Transverse colon (tissue), 4 donors: ENCODE measurements around the gene PKP2. TPM values are rescaled to one million over a fixed set of nuclear protein-coding genes. Genes with fewer than 3 reads are reported as not detected.
"Not testable (repeated sequence)": the region's sequence is repeated elsewhere in the genome, so short reads cannot be mapped to it uniquely, and the experiment has no call there.

Source experiments
- DNase-seq: peaks from one replicate; pipeline ENCODE4 v3.0.0-alpha.2; 2019
- H3K27ac ChIP-seq, 4 donors: fragments of 200-600 bp; sonication (generic); 2 replicates each; pipeline ENCODE4 v1.5.1; 2016 to 2018; ENCODE audit warnings: inconsistent platforms in 4 of 4
- H3K27me3 ChIP-seq: fragments of 200-600 bp; sonication (generic); 2 replicates; pipeline ENCODE4 v1.5.1; 2017; ENCODE audit warnings: inconsistent platforms
- H3K36me3 ChIP-seq, 4 donors: fragments of 200-600 bp; sonication (generic); 2 replicates each; pipeline ENCODE4 v1.5.1; 2017 to 2019; ENCODE audit warnings: inconsistent platforms in 4 of 4
- H3K4me1 ChIP-seq, 4 donors: fragments of 200-600 bp; sonication (generic); 2 replicates each; pipeline ENCODE4 v1.5.1; 2017 to 2020; ENCODE audit warnings: inconsistent platforms in 4 of 4
- H3K4me3 ChIP-seq, 4 donors: fragments of 200-600 bp; sonication (generic); 1 replicate in 1 of 4; 2 replicates in 3 of 4; pipeline versions ENCODE4 v1.5.1 to v1.6.1; 2017 to 2019; ENCODE audit warnings: inconsistent platforms in 4 of 4
- H3K9me3 ChIP-seq, 2 donors: fragments of 200-600 bp; sonication (generic); 2 replicates each; pipeline ENCODE4 v1.5.1; 2017 to 2019; ENCODE audit warnings: inconsistent platforms in 2 of 2
- CTCF ChIP-seq, 5 experiments: fragments of 200-600 bp in 3 of 5; fragments of 450-650 bp in 2 of 5; sonication (generic) in 3 of 5; IDR thresholded peaks; 1 replicate in 2 of 5; 2 replicates in 3 of 5; pipeline ENCODE4 v1.5.1; 2016 to 2017; ENCODE audit warnings: antibody characterized with exemption in 5 of 5, inconsistent platforms in 3 of 5, mild to moderate bottlenecking in 2 of 5, moderate library complexity in 1 of 5
- EP300 ChIP-seq: sonication (generic); formaldehyde crosslinking; IDR thresholded peaks from one replicate; pipeline ENCODE4 v1.6.1; 2017; ENCODE audit warnings: antibody characterized with exemption, low read depth
- POLR2A ChIP-seq: fragments of 450-650 bp; IDR thresholded peaks from one replicate; pipeline ENCODE4 v1.6.1; 2016; ENCODE audit warnings: antibody characterized with exemption, mild to moderate bottlenecking, moderate library complexity
- POLR2AphosphoS5 ChIP-seq, 3 donors: sonication (generic); formaldehyde crosslinking; IDR thresholded peaks; one replicate each; pipeline ENCODE4 v1.6.1; 2016; ENCODE audit warnings: antibody characterized with exemption in 3 of 3
- WGBS, 2 donors: methylation state at CpG; one replicate each; pipeline ENCODE4 v1.1.5; 2018; ENCODE audit warnings: low coverage in 1 of 2; 5-methylcytosine and 5-hydroxymethylcytosine counted together
- in situ Hi-C, 4 donors: fragments of 200-750 bp; cut with MboI; loops; one replicate each; pipeline versions ENCODE4 v1.15.0 to v1.15.1; 2017; ENCODE audit warnings: low sequenced_read_pairs in 3 of 4, low pct_ligation_motif_present in 1 of 4, low pct_unique_long_range_greater_than_20kb in 1 of 4
- intact Hi-C: fragments of 100-400 bp; cut with DNase I; formaldehyde crosslinking; loops from one replicate; pipeline ENCODE4 v1.15.1; 2023; ENCODE audit warnings: low total_unique reads
- total RNA-seq, 4 donors: library from RNA; depleted of rRNA; stranded (reverse); fragments of >200 nt; gene quantifications; one replicate each; pipeline ENCODE4 v1.1.0, GENCODE V29; 2016

Gene PKP2
- total RNA-seq, 4 donors from 2014 or later = 92.0 to 253 (median 108) TPM

- Histone ChIP-seq H3K27me3 (no peaks in the 10 kb centered on the region), H3K36me3 (peaks cover 0 to 19% (median 3%) of the 10 kb centered on the region in 4 donors), H3K27ac (no peak overlapping the region), H3K4me1 (peaks cover 0 to 16% (median 11%) of the 10 kb centered on the region in 4 donors), H3K4me3 (no peak overlapping the region), H3K9me3 (no peaks in the 10 kb centered on the region)
- TF ChIP-seq POLR2A = no peak
- no peak for TF ChIP-seq CTCF (IDR thresholded peaks at IDR 0.05)
- TF ChIP-seq EP300 = no peak
- no peak for TF ChIP-seq POLR2AphosphoS5 (IDR thresholded peaks at IDR 0.05)
- in situ Hi-C loops (no loop called here), intact Hi-C loops (no loop called here)
- no peak for DNase-seq
- WGBS, 2 donors = 92 to 95% methylated on average over 6 to 8 of the region's 8 CpGs
These were observed 27.7 kb downstream of the PKP2 start for GRCh38 chr12:32868885-32869284.

- intact Hi-C loops (no loop called here), in situ Hi-C loops (no loop called here)
- Histone ChIP-seq H3K27ac (no peak overlapping the region), H3K4me1 (peaks cover 0 to 1% (median 0%) of the 10 kb centered on the region in 4 donors), H3K27me3 (no peaks in the 10 kb centered on the region), H3K4me3 (no peak overlapping the region), H3K36me3 (peaks cover 0 to 19% (median 3%) of the 10 kb centered on the region in 4 donors), H3K9me3 (no peaks in the 10 kb centered on the region)
- TF ChIP-seq POLR2A (no peak), CTCF (IDR thresholded peaks at IDR 0.05) (no peak), EP300 (no peak), POLR2AphosphoS5 (IDR thresholded peaks at IDR 0.05) (no peak)
- 60 to 85% methylated on average over 2 of the region's 2 CpGs for WGBS, 2 donors
- no peak for DNase-seq
These were observed 31.8 kb downstream of the PKP2 start for GRCh38 chr12:32864731-32865130.

GRCh38 chr12:32863128-32863527 is 33.4 kb downstream of the PKP2 start:
- in situ Hi-C loops (no loop called here), intact Hi-C loops (no loop called here)
- TF ChIP-seq EP300 (no peak), CTCF (IDR thresholded peaks at IDR 0.05) (no peak), POLR2A (no peak), POLR2AphosphoS5 (IDR thresholded peaks at IDR 0.05) (no peak)
- WGBS, 2 donors = 62 to 63% methylated on average over 3 to 7 of the region's 7 CpGs
- H3K9me3 ChIP-seq = no peaks in the 10 kb centered on the region
- DNase-seq = no peak
- H3K4me3 ChIP-seq = no peak overlapping the region
- H3K36me3 ChIP-seq = peaks cover 0 to 11% (median 3%) of the 10 kb centered on the region in 4 donors
- H3K4me1 ChIP-seq = no peaks in the 10 kb centered on the region
- no peak overlapping the region for H3K27ac ChIP-seq
- no peaks in the 10 kb centered on the region for H3K27me3 ChIP-seq

GRCh38 chr12:32861658-32862057 is 34.9 kb downstream of the PKP2 start:
- H3K4me1 ChIP-seq, H3K36me3 ChIP-seq, H3K4me3 ChIP-seq, H3K27ac ChIP-seq, H3K27me3 ChIP-seq, H3K9me3 ChIP-seq, intact Hi-C loops, in situ Hi-C loops, DNase-seq: not testable (repeated sequence)
- WGBS, 2 donors = 94 to 100% methylated on average over 1 to 2 of the region's 2 CpGs

GRCh38 chr12:32860192-32860591 is 36.4 kb downstream of the PKP2 start:
- H3K9me3 ChIP-seq = no peaks in the 10 kb centered on the region
- in situ Hi-C loops = no loop called here
- DNase-seq = no peak
- TF ChIP-seq POLR2A = no peak
- TF ChIP-seq POLR2AphosphoS5 (IDR thresholded peaks at IDR 0.05) = no peak
- no peak for TF ChIP-seq CTCF (IDR thresholded peaks at IDR 0.05)
- TF ChIP-seq EP300 = no peak
- no peaks in the 10 kb centered on the region for H3K27me3 ChIP-seq
- intact Hi-C loops = no loop called here
- H3K36me3 ChIP-seq = no peaks in the 10 kb centered on the region
- H3K4me3 ChIP-seq = no peak overlapping the region
- no peak overlapping the region for H3K27ac ChIP-seq
- no peaks in the 10 kb centered on the region for H3K4me1 ChIP-seq
